OCI-LY1 (cell line): ENCODE measurements around the gene CCDC68.

Experiments used
- H2AFZ ChIP-seq: fragments of 200-600 bp; sonication (generic), shearing (Covaris generic); 2 replicates; pipeline ENCODE4 v1.6.0; 2014; ENCODE audit warnings: antibody characterized with exemption, mild to moderate bottlenecking, low read length
- H3F3A ChIP-seq: fragments of 200-600 bp; sonication (generic), shearing (Covaris generic); 2 replicates; pipeline ENCODE4 v1.6.0; 2014; ENCODE audit warnings: mild to moderate bottlenecking, antibody characterized with exemption, low read length, moderate library complexity; ENCODE audit not compliant: insufficient read depth
- H3K27ac ChIP-seq: fragments of 200-600 bp; sonication (generic); 2 replicates; pipeline ENCODE4 v1.5.1; 2014; ENCODE audit warnings: low read length, mixed run types, mild to moderate bottlenecking, low read depth; ENCODE audit not compliant: poor library complexity, severe bottlenecking
- H3K27me3 ChIP-seq: fragments of 200-600 bp; sonication (generic); 2 replicates; pipeline ENCODE4 v1.6.0; 2014; ENCODE audit warnings: antibody characterized with exemption, mild to moderate bottlenecking, low read length, moderate library complexity; ENCODE audit not compliant: insufficient read depth
- H3K36me3 ChIP-seq: fragments of 200-600 bp; sonication (generic); 2 replicates; pipeline ENCODE4 v1.6.1; 2014; ENCODE audit warnings: mild to moderate bottlenecking, antibody characterized with exemption, low read length, moderate library complexity, mixed read lengths; ENCODE audit not compliant: insufficient read depth
- H3K4me1 ChIP-seq: fragments of 200-600 bp; sonication (generic); 2 replicates; pipeline ENCODE4 v1.5.1; 2014; ENCODE audit warnings: mild to moderate bottlenecking, low read length, moderate library complexity; ENCODE audit not compliant: insufficient read depth, severe bottlenecking
- H3K4me2 ChIP-seq: fragments of 200-600 bp; sonication (generic), shearing (Covaris generic); 2 replicates; pipeline ENCODE4 v1.6.1; 2014; ENCODE audit warnings: low read length
- H3K4me3 ChIP-seq: fragments of 200-600 bp; sonication (generic); 2 replicates; pipeline ENCODE4 v1.5.1; 2014; ENCODE audit warnings: low read length, low read depth, mild to moderate bottlenecking, mixed read lengths; ENCODE audit not compliant: poor library complexity, severe bottlenecking
- H3K79me2 ChIP-seq: fragments of 200-600 bp; shearing (Covaris generic); 2 replicates; pipeline ENCODE4 v1.6.1; 2016; ENCODE audit warnings: mixed run types, low read length, mixed read lengths; ENCODE audit not compliant: insufficient read depth
- H3K9ac ChIP-seq: fragments of 200-600 bp; sonication (generic), shearing (Covaris generic); 2 replicates; pipeline ENCODE4 v1.6.1; 2014; ENCODE audit warnings: mild to moderate bottlenecking, low read length, mixed read lengths
- H3K9me2 ChIP-seq: fragments of 200-600 bp; sonication (generic), shearing (Covaris generic); 2 replicates; pipeline ENCODE4 v1.6.1; 2014; ENCODE audit warnings: low read depth, mild to moderate bottlenecking, low read length, mixed read lengths
- H3K9me3 ChIP-seq: fragments of 200-600 bp; shearing (Covaris generic); 2 replicates; pipeline ENCODE4 v1.6.1; 2014; ENCODE audit warnings: low read length, mixed read lengths
- H4K20me1 ChIP-seq: fragments of 200-600 bp; sonication (generic), shearing (Covaris generic); 2 replicates; pipeline ENCODE4 v1.6.0; 2016; ENCODE audit warnings: mild to moderate bottlenecking, low read length; ENCODE audit not compliant: insufficient read depth
- CTCF ChIP-seq: fragments of 200-600 bp; sonication (generic), shearing (Covaris generic); IDR thresholded peaks from 2 replicates; pipeline ENCODE4 v1.5.1; 2017; ENCODE audit warnings: mild to moderate bottlenecking, antibody characterized with exemption, low read length, moderate library complexity, mixed read lengths
- EZH2 ChIP-seq: fragments of 200-600 bp; sonication (generic), shearing (Covaris generic); IDR thresholded peaks from 2 replicates; pipeline ENCODE4 v1.8.0; 2017; ENCODE audit warnings: borderline replicate concordance, mixed run types, mild to moderate bottlenecking, antibody characterized with exemption, low read length, moderate library complexity, mixed read lengths

Gene CCDC68

DNA sequence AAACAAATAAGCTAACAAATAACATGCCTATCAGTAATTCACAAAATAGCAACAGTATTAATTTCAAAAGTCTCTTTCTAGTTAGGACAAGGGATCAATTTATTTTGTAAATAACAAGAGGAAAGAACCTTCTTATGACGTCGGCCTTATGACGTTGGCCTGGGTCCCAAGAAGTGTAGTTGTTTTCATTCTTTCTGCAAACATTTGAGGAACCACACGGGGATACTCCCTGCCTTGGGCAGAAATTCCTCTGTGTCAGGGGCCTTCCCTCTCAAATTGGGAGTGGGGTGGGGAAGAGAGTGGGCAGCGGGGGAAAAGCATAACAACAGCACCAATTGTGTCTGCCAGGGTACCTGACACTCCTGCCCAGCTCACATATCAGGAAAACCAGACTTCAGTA is 1.3 kb downstream of the CCDC68 start:
- no peak overlapping the region for H3K4me2 ChIP-seq
- no peaks in the 10 kb centered on the region for H3F3A ChIP-seq
- no peaks in the 10 kb centered on the region for H3K4me1 ChIP-seq
- no peak overlapping the region for H3K27ac ChIP-seq
- no peaks in the 10 kb centered on the region for H3K36me3 ChIP-seq
- no peaks in the 10 kb centered on the region for H3K79me2 ChIP-seq
- H3K9ac ChIP-seq = no peak overlapping the region
- no peaks in the 10 kb centered on the region for H3K9me3 ChIP-seq
- no peaks in the 10 kb centered on the region for H4K20me1 ChIP-seq
- H2AFZ ChIP-seq = no peak overlapping the region
- H3K27me3 ChIP-seq = no peaks in the 10 kb centered on the region
- no peak for TF ChIP-seq EZH2
- no peak for TF ChIP-seq CTCF
- H3K4me3 ChIP-seq = no peak overlapping the region
- H3K9me2 ChIP-seq = no peaks in the 10 kb centered on the region

- no peak for TF ChIP-seq CTCF
- TF ChIP-seq EZH2 = no peak
- H3K27ac ChIP-seq = no peak overlapping the region
These were observed 1.9 kb downstream of the CCDC68 start for GRCh38 chr18:54957296-54957832.

DNA sequence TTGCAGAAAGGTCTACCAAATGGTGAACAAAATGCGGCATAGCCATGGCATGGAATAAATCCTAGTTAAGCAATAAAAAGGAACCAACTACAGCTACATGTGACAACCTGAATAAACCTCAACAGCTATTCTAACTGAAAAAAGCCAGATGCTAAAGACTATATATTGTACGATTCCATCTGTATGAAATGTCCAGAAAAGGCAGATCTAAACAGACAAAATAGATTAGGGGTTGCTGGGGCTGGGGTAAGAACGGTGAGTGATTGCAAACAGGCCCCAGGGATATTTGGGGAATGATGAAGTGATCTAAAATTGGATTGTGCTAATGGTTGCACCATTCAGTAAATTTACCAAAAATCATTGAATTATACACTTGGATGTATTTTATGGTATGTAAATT is 2.8 kb downstream of the CCDC68 start:
- Histone ChIP-seq H3K36me3 (no peaks in the 10 kb centered on the region), H3F3A (no peaks in the 10 kb centered on the region), H3K4me1 (no peaks in the 10 kb centered on the region), H3K4me3 (no peak overlapping the region), H3K27me3 (no peaks in the 10 kb centered on the region), H4K20me1 (no peaks in the 10 kb centered on the region), H3K9me3 (no peaks in the 10 kb centered on the region), H2AFZ (no peak overlapping the region), H3K79me2 (no peaks in the 10 kb centered on the region), H3K4me2 (no peak overlapping the region), H3K27ac (no peak overlapping the region), H3K9me2 (no peaks in the 10 kb centered on the region), H3K9ac (no peak overlapping the region)
- TF ChIP-seq CTCF (no peak), EZH2 (no peak)

More at GRCh38 chr18:54957296-54957832, 1.9 kb downstream of the CCDC68 start:
- no peak overlapping the region for H3K4me2 ChIP-seq
- H3K4me1 ChIP-seq = no peaks in the 10 kb centered on the region
- no peak overlapping the region for H3K9ac ChIP-seq
- H3K9me2 ChIP-seq = no peaks in the 10 kb centered on the region
- H3K79me2 ChIP-seq = no peaks in the 10 kb centered on the region
- no peaks in the 10 kb centered on the region for H3F3A ChIP-seq
- no peaks in the 10 kb centered on the region for H3K9me3 ChIP-seq
- no peak overlapping the region for H3K4me3 ChIP-seq
- no peak overlapping the region for H2AFZ ChIP-seq
- no peaks in the 10 kb centered on the region for H3K27me3 ChIP-seq
- no peaks in the 10 kb centered on the region for H3K36me3 ChIP-seq
- no peaks in the 10 kb centered on the region for H4K20me1 ChIP-seq
